Dendritic cell treated with granulocyte-macrophage colony-stimulating factor and Interleukin-4, amounts not matched to agents 40 ng/mL and 50 ng/mL, for 4 days (primary cell): ENCODE results near the gene INPP4A.
A peak's percentile ranks its signal among the peaks of the same experiment; 100 is the strongest.

Experiments
- H3K27ac Mint-ChIP-seq: one replicate; pipeline ENCODE4 v1.8.0; 2022; ENCODE audit warnings: mild to moderate bottlenecking, mixed read lengths
- H3K27me3 Mint-ChIP-seq: one replicate; pipeline ENCODE4 v1.8.0; 2022; ENCODE audit warnings: mild to moderate bottlenecking, mixed read lengths
- H3K36me3 Mint-ChIP-seq: one replicate; pipeline ENCODE4 v1.8.0; 2022; ENCODE audit warnings: low read depth, mixed read lengths
- H3K4me1 Mint-ChIP-seq: one replicate; pipeline ENCODE4 v1.8.0; 2022; ENCODE audit warnings: low read depth, mixed read lengths
- H3K4me3 Mint-ChIP-seq: one replicate; pipeline ENCODE4 v1.8.0; 2022; ENCODE audit warnings: mild to moderate bottlenecking, moderate library complexity, mixed read lengths
- H3K9me3 Mint-ChIP-seq: one replicate; pipeline ENCODE4 v1.8.0; 2022; ENCODE audit warnings: mixed read lengths
- intact Hi-C: fragments of 100-400 bp; cut with micrococcal nuclease; formaldehyde crosslinking; loops from one replicate; pipeline ENCODE4 v1.15.0; 2022

The INPP4A gene

DNA sequence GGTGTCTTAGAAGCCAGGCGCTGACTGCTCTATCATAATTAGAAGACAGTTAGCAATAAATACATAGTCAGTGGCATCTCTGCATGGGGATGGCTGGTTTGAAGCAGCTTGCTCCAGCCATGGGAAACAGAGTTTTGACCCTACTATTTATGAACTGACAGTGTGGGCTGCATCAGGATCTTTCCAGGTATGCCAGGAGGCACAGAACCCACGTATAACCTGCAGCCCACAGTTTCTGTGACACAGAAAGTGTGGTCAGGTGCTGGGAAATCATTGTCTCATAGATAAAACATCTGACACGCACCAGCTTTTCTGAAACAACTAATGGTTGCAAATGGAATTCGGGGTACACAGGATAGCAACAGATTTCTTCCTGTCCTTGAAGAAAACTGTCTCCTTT lies 34.7 kb downstream of the INPP4A start:
- Mint-ChIP-seq H3K36me3 (peaks cover 10% of the 10 kb centered on the region), H3K4me1 (peaks cover 69% of the 10 kb centered on the region), H3K27ac (no peak overlapping the region), H3K9me3 (no peaks in the 10 kb centered on the region), H3K4me3 (no peak overlapping the region), H3K27me3 (no peaks in the 10 kb centered on the region)
- intact Hi-C loops, result no loop called here

DNA sequence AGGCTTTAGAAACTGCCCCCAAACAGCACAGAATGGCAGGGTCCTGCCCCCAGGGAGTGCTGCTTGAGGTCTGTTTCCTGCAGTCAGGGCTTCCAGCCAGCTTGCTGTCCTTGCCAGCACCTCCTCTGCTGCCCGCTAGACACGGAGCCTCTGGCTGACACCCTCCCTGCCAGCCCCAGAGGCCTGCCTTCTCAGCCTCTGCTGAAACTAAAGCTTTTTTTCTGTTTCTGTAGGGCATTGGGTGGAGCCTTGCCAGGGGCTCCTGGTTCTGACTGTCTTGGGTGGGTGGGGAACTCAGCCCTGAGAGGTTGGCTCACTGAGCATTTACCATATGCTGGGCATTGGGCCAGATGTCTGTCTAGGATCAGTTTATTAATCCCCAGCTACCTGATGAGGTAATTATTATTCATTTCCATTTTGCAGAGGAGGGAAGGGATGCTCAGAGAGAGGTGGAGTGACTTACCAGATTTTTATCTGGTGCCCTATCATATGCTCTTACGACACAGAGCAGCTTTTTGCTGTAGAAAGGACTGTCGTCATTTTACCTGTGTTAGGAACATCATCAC lies 35.4 kb downstream of the INPP4A start:
- Mint-ChIP-seq H3K4me3 (no peak overlapping the region), H3K4me1 (peaks cover 70% of the 10 kb centered on the region), H3K9me3 (no peaks in the 10 kb centered on the region), H3K27me3 (no peaks in the 10 kb centered on the region), H3K27ac (no peak overlapping the region), H3K36me3 (peaks cover 10% of the 10 kb centered on the region)
- intact Hi-C loops, result no loop called here

DNA sequence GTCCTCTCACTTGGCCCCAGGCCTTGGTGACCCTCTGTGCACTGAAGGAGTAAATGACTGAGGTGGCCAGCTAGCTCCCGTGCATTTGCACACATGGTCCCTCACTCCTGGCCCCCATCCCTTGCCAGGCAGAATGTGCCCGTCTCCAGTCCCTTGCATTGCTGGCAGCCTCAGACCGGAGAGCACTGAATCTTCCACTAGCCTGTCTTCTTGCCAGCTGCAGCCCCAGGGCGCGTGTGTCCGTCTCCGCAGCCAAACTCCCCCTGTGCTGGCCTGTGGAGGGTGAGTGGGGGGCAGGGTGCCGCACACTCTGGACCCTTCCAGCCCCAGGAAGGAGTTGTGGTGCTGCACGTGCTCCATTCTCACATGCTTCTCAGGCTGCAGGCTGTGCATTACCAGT lies 35.9 kb downstream of the INPP4A start:
- no peak overlapping the region for H3K4me3 Mint-ChIP-seq
- H3K9me3 Mint-ChIP-seq, result no peaks in the 10 kb centered on the region
- H3K27ac Mint-ChIP-seq, result peak overlapping the region; percentile 42
- H3K27me3 Mint-ChIP-seq, result no peaks in the 10 kb centered on the region
- peaks cover 65% of the 10 kb centered on the region for H3K4me1 Mint-ChIP-seq
- peaks cover 10% of the 10 kb centered on the region for H3K36me3 Mint-ChIP-seq
- intact Hi-C loops, result no loop called here

DNA sequence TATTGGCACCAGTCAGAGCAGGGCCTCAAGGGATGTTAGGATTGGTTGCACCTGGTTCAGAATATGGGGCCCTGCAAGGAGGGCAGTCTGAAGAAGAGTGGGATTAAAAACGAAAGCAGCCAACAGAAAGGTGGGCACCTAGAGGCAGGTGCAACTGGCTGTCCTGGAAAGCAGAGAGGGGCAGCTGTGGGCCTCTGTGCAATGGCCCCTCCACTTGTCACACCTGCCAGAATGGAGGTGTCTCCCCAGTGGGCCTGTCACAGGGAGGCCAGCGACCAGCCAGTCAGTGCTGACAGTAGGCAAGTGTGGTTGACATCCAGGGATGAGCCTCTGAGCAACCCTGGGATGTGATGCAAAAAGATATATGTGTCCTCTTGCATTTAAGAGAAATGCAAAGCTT lies 37.7 kb downstream of the INPP4A start:
- Mint-ChIP-seq H3K27ac (no peak overlapping the region), H3K36me3 (peaks cover 10% of the 10 kb centered on the region), H3K27me3 (no peaks in the 10 kb centered on the region), H3K4me1 (peaks cover 67% of the 10 kb centered on the region), H3K4me3 (no peak overlapping the region), H3K9me3 (no peaks in the 10 kb centered on the region)
- intact Hi-C loops, result no loop called here

DNA sequence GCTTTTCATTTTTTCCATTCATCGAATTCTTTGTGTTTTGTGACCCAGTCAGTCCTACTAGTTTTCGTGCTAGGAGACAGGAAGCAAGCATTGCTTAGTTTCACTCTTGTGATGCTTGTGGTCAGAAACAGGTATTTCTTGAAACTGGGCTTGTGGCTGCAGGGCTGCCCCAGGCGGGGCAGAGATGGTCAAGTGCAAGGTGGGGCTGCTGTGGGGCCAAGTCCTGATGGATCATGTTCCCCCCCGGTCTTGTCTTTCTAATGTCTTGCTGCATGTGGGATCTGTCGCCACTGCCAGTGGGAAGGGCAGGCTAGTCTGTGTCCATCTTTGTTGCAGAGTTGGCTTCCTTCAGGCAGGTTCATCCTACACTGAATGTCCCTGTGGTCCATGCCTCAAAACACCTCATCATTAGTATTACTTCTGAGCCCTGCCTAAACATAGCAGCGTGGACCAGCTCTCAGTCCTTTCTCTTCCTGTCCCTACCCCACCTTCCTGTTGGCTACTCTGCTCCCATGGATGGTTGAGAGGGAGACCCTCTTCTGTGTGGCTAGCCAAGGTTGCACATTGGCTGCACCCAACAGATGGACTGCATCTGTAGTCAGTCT lies 38.7 kb downstream of the INPP4A start:
- H3K4me1 Mint-ChIP-seq, result peaks cover 67% of the 10 kb centered on the region
- H3K36me3 Mint-ChIP-seq, result peaks cover 4% of the 10 kb centered on the region
- intact Hi-C loops, result no loop called here
- H3K9me3 Mint-ChIP-seq, result no peaks in the 10 kb centered on the region
- H3K4me3 Mint-ChIP-seq, result no peak overlapping the region
- H3K27me3 Mint-ChIP-seq, result no peaks in the 10 kb centered on the region
- peak overlapping the region; percentile 21 for H3K27ac Mint-ChIP-seq

DNA sequence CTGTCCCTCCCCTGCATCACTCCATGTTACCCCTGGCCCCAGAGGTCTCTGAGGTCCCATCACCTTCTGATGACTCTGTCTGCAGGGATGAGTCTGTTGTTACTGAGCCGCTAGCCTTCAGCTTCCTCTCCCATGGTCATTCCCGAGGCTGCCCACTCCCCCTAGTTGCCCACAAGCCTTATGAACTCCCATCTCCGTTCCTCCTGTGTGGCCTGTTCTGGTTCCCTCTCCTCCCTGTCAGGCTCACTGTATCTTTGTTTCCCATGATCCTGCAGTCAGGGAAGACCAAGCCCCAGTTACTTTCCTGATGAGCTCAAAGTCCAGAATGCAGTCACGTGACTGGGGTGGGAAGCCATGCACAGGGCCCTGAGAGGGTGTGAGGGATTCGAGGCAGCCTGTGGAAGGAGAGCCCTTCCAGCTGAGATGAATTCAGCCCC lies 39.5 kb downstream of the INPP4A start:
- no peak overlapping the region for H3K4me3 Mint-ChIP-seq
- peak overlapping the region; percentile 21 for H3K27ac Mint-ChIP-seq
- no peaks in the 10 kb centered on the region for H3K27me3 Mint-ChIP-seq
- H3K9me3 Mint-ChIP-seq, result no peaks in the 10 kb centered on the region
- peaks cover 4% of the 10 kb centered on the region for H3K36me3 Mint-ChIP-seq
- H3K4me1 Mint-ChIP-seq, result peaks cover 67% of the 10 kb centered on the region
- intact Hi-C loops, result no loop called here

DNA sequence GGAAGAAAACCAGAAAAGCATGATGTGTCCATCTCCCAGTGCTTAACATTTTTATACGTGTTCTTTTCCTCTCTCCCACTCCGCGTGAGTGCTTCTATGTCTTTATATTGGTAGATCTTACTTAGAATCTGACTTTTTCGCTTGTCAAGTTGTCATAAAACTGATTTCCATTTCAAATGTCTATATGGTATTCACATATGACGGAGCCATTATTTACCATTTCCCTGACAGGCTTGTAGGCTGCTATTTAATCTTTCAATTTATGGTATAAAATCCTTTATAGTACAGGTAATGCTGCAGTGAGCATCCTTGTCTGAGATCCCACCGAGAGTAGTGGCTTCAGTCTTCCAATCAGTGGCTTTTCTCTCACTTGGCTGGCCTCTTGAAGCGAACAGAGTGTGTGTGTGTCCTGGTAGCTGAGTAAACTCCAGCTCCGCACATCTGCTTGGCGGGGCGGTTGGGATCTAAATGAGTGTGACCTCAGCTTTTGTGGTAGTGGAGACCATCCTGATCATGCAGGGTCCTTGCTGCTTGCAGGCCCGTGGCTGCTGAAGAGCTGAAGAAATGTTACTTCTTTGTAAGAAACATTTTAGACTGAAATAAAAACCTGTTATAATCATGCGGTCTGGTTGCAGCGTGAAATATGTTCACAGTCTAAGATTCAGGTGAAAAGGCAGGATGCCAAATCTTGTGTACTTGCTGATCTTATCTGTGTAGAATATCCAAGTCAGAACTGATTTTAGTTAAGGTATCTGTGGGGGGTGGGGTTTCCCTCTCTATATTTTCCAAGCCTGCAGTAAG lies 40.2 kb downstream of the INPP4A start:
- Mint-ChIP-seq H3K36me3 (peaks cover 4% of the 10 kb centered on the region), H3K27ac (no peak overlapping the region), H3K9me3 (no peaks in the 10 kb centered on the region), H3K4me3 (no peak overlapping the region), H3K27me3 (no peaks in the 10 kb centered on the region), H3K4me1 (peaks cover 67% of the 10 kb centered on the region)
- intact Hi-C loops, result loop anchor here (5.0 kb wide), 1 partner anchor 38 kb away; no protein-coding TSS in a partner anchor

DNA sequence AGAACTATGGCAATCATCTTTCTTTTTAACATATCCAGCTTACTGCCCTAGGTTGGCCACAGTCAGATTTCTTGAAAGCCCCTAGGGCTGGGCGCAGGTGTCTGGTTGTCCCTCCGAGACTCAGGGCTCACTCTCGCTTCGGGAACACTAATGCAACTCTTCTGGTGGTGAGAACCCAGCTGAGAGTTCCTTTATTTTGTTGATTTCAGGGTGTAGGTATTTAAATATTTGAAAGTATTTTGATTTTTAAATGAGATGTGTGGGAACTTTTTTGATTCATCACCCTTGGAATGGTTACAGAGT lies 40.7 kb downstream of the INPP4A start:
- Mint-ChIP-seq H3K36me3 (peaks cover 8% of the 10 kb centered on the region), H3K27me3 (no peaks in the 10 kb centered on the region), H3K4me1 (peaks cover 70% of the 10 kb centered on the region), H3K27ac (no peak overlapping the region), H3K9me3 (no peaks in the 10 kb centered on the region), H3K4me3 (no peak overlapping the region)
- intact Hi-C loops, result loop anchor here (5.0 kb wide), 1 partner anchor 38 kb away; no protein-coding TSS in a partner anchor

DNA sequence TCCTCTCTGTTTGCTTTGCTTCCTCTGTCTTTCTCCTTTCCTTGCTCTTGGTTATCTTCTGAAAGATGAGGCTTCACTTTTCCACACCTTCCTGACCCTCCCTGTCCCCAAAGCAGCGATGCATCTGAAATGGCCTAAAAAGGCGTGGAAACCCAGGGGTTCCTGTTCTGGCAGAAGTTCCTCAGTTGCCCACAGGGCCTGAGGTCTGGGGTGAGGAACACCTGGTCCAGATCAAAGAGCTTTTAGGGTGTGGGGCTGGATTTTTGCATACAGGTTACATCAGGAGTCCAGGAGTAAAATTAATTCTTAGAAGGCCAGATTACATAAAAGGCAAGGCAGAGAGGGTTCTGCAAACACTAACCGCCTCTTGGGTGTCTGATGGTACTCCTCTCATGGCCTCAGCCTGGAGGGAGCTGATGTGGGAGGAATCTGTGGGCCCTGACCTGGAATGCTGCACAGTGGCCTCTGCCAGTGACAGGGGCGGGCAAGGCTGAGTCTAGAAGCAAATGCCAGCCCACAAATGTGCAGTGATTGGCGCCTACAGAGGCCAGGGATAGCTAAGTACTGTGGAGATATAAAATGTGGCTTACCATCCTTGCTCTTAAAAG lies 41.8 kb downstream of the INPP4A start:
- no peak overlapping the region for H3K4me3 Mint-ChIP-seq
- peak overlapping the region; percentile 16 for H3K27ac Mint-ChIP-seq
- no peaks in the 10 kb centered on the region for H3K9me3 Mint-ChIP-seq
- intact Hi-C loops, result loop anchor here (5.0 kb wide), 1 partner anchor 39 kb away; no protein-coding TSS in a partner anchor
- no peaks in the 10 kb centered on the region for H3K27me3 Mint-ChIP-seq
- peaks cover 15% of the 10 kb centered on the region for H3K36me3 Mint-ChIP-seq
- peaks cover 71% of the 10 kb centered on the region for H3K4me1 Mint-ChIP-seq

DNA sequence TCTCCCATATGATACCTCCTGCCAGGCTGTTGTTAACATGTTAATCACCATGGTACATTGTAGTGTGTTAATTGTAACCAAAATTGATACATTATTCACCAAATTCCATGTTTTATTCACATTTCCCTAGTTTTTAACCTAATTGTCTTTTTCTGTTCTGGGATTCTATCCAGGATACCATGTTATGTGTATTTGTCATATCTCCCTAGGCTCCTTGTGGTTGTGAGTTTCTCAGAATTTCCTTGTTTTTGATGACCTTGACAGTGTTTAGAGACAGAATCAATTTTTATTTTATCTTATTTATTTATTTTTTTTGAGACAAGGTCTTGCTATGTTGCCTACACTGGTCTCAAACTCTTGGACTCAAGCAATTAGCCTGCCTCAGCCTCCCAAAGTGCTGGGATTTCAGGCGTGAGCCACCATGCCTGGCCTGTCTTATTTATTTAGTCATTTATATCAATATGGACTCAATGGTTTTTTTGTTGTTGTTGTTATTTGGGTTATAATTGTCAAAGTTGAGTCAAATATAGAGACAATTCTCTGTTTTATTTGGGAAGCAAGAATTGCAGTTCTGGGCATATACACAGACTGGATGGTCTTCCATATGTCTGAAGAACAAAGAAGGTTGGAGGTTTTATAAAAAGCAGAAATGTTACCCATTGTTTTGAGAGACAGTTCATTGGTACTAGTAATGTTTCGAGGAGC lies 42.6 kb downstream of the INPP4A start:
- Mint-ChIP-seq H3K27ac (no peak overlapping the region), H3K36me3 (peaks cover 18% of the 10 kb centered on the region), H3K27me3 (no peaks in the 10 kb centered on the region), H3K9me3 (no peaks in the 10 kb centered on the region), H3K4me3 (no peak overlapping the region), H3K4me1 (peaks cover 71% of the 10 kb centered on the region)
- intact Hi-C loops, result loop anchor here (5.0 kb wide), 1 partner anchor 40 kb away; no protein-coding TSS in a partner anchor

DNA sequence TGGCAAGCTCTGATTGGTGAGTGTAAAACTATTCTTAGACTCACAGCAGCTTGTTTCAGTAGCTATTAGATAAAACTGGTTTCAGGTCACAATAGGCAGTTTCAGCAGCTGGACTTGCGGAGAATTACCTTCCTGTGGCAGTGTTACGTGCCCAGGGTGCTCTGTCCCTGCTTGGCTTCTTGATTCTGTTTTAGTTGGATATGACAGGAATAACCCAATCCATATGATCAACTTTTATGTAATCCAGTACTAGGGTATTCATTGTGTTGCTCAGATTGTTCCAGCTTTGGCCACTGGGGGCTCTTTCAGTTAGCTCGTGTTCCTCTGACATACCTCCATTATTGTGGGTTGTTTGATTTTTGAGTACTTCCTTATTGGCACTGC lies 43.1 kb downstream of the INPP4A start:
- peaks cover 74% of the 10 kb centered on the region for H3K4me1 Mint-ChIP-seq
- H3K4me3 Mint-ChIP-seq, result no peak overlapping the region
- no peaks in the 10 kb centered on the region for H3K27me3 Mint-ChIP-seq
- H3K27ac Mint-ChIP-seq, result no peak overlapping the region
- no peaks in the 10 kb centered on the region for H3K9me3 Mint-ChIP-seq
- H3K36me3 Mint-ChIP-seq, result peaks cover 18% of the 10 kb centered on the region
- intact Hi-C loops, result loop anchor here (5.0 kb wide), 1 partner anchor 40 kb away; no protein-coding TSS in a partner anchor

DNA sequence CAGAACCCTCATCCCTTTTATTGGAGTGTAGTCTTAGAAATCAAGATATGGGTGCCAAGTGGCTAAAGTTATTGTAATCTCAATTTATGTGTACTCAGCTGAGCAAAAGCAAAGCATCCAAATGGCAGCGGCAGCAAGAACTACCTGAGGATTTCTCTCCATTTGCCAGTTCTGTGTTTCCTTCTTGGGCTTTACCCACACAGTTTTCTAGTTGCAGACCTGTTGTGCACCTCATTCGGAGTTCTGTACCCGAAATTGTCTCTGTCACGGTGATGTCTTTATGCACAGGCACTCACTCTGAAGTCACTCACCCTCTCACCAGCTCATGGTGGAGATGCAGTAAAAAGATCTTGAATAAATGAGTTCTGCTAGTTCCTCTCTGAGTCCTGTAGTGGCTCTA lies 43.6 kb downstream of the INPP4A start:
- intact Hi-C loops, result loop anchor here (5.0 kb wide), 1 partner anchor 41 kb away; no protein-coding TSS in a partner anchor
- Mint-ChIP-seq H3K36me3 (peaks cover 18% of the 10 kb centered on the region), H3K4me1 (peaks cover 72% of the 10 kb centered on the region), H3K27ac (peak overlapping the region; percentile 66), H3K9me3 (no peaks in the 10 kb centered on the region), H3K27me3 (no peaks in the 10 kb centered on the region), H3K4me3 (no peak overlapping the region)

DNA sequence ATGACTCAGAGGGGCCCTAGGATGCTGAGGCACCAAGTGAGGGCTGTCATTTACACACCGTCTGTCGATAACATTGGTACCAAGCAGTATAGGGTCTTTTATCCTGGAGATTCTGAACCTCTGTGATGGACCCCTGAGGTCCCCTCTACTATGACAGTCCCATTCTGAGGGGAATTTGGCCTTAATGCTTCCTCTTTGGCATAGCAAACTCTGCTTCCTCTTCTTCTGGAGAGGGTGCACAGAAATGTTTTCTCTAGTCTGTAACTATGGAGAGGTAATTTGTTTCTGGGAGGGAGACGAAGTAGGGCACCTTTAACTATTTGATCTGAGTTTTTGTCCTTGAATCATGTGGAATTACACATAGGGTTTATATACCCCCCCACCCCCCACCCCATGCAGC lies 44.8 kb downstream of the INPP4A start:
- H3K36me3 Mint-ChIP-seq, result peaks cover 18% of the 10 kb centered on the region
- intact Hi-C loops, result loop anchor here (5.0 kb wide), 1 partner anchor 42 kb away; no protein-coding TSS in a partner anchor
- no peaks in the 10 kb centered on the region for H3K9me3 Mint-ChIP-seq
- H3K27me3 Mint-ChIP-seq, result no peaks in the 10 kb centered on the region
- H3K27ac Mint-ChIP-seq, result peak overlapping the region; percentile 66
- peaks cover 60% of the 10 kb centered on the region for H3K4me1 Mint-ChIP-seq
- H3K4me3 Mint-ChIP-seq, result no peak overlapping the region
